H1 (cell line): ENCODE results near the gene IKZF3. TPM values are rescaled to one million over a fixed set of nuclear protein-coding genes. Genes with fewer than 3 reads are reported as not detected.

Experiments
- CTCF ChIA-PET: fragments of 300-600 bp; sonication (Branson Sonifier 250); formaldehyde crosslinking; loops from one replicate; lab custom pipeline; 2021; ENCODE audit not compliant: partially characterized antibody; lab: Charles Lee
- POLR2A ChIA-PET: fragments of 300-600 bp; sonication (Branson Sonifier 250); formaldehyde crosslinking; loops from one replicate; lab custom pipeline; 2021; ENCODE audit warnings: inconsistent platforms; ENCODE audit not compliant: partially characterized antibody; lab: Charles Lee
- DNase-seq, 2 experiments: peaks; one replicate each; pipeline versions ENCODE4 v3.0.0 to v3.0.0-alpha.2; 2010 to 2022; ENCODE audit warnings: low spot score in 2 of 2, low read depth in 1 of 2, mixed read lengths in 1 of 2
- FAIRE-seq: peaks from 2 replicates; lab custom pipeline; 2011; peaks lifted over from hg19 to GRCh38; lab: Jason Lieb, UNC
- H2AFZ ChIP-seq: 2 replicates; pipeline ENCODE4 v1.8.1; 2012; ENCODE audit warnings: low read length, inconsistent platforms
- H2AK5ac ChIP-seq: 2 replicates; pipeline ENCODE4 v1.6.1; 2013; ENCODE audit warnings: low read depth, low read length
- H2BK120ac ChIP-seq: replicated peaks from 2 replicates; pipeline ENCODE3; 2013; ENCODE audit warnings: low read depth, low read length, inconsistent platforms
- H2BK12ac ChIP-seq: 2 replicates; pipeline ENCODE4 v1.6.1; 2013; ENCODE audit warnings: low read depth, low read length
- H2BK15ac ChIP-seq: 2 replicates; pipeline ENCODE4 v1.6.1; 2013; ENCODE audit warnings: low read length
- H2BK20ac ChIP-seq: 2 replicates; pipeline ENCODE4 v1.6.1; 2013; ENCODE audit warnings: low read length
- H2BK5ac ChIP-seq: 2 replicates; pipeline ENCODE4 v1.6.1; 2013; ENCODE audit warnings: low read depth, low read length
- H3K14ac ChIP-seq: 2 replicates; pipeline ENCODE4 v1.6.1; 2013; ENCODE audit warnings: inconsistent platforms; ENCODE audit not compliant: insufficient read length
- H3K18ac ChIP-seq: 2 replicates; pipeline ENCODE4 v1.6.1; 2013; ENCODE audit warnings: low read length; ENCODE audit errors: extremely low read depth
- H3K23ac ChIP-seq: 2 replicates; pipeline ENCODE4 v1.6.1; 2013; ENCODE audit warnings: inconsistent platforms; ENCODE audit not compliant: insufficient read length
- H3K23me2 ChIP-seq: 2 replicates; pipeline ENCODE4 v1.6.1; 2013; ENCODE audit warnings: low read depth, low read length
- H3K27ac ChIP-seq: 2 replicates; pipeline ENCODE4 v1.6.1; 2011; ENCODE audit warnings: low read depth, low read length, inconsistent platforms
- H3K27me3 ChIP-seq, 4 experiments: replicated peaks in 1 of 4; 1 replicate in 1 of 4; 2 replicates in 3 of 4; pipeline versions ENCODE4 v1.6.1 to v1.8.1; 2011 to 2013; ENCODE audit warnings: low read length in 3 of 4, mild to moderate bottlenecking in 3 of 4, inconsistent platforms in 2 of 4, mixed read lengths in 2 of 4, moderate library complexity in 1 of 4; ENCODE audit not compliant: control insufficient read depth in 3 of 4, insufficient read depth in 3 of 4; ENCODE audit errors: extremely low read depth in 1 of 4
- H3K36me3 ChIP-seq, 4 experiments: 2 replicates each; pipeline versions ENCODE4 v1.6.1 to v1.8.1; 2011 to 2013; ENCODE audit warnings: mild to moderate bottlenecking in 4 of 4, low read length in 3 of 4, moderate library complexity in 2 of 4, control low read depth in 1 of 4, inconsistent platforms in 1 of 4; ENCODE audit not compliant: insufficient read depth in 4 of 4, control insufficient read depth in 2 of 4
- H3K4ac ChIP-seq: replicated peaks from 2 replicates; pipeline ENCODE3; 2013; ENCODE audit warnings: low read length, low read depth, mixed read lengths, inconsistent platforms; ENCODE audit not compliant: insufficient read length
- H3K4me1 ChIP-seq, 4 experiments: replicated peaks in 1 of 4; 1 replicate in 1 of 4; 2 replicates in 3 of 4; pipeline versions ENCODE4 v1.6.1 to v1.8.1; 2011 to 2013; ENCODE audit warnings: low read length in 3 of 4, inconsistent platforms in 2 of 4, mixed read lengths in 1 of 4; ENCODE audit not compliant: insufficient read depth in 4 of 4, control insufficient read depth in 3 of 4
- H3K4me2 ChIP-seq, 2 experiments: 2 replicates each; pipeline versions ENCODE4 v1.6.1 to v1.8.1; 2011 to 2013; ENCODE audit warnings: low read depth in 2 of 2, low read length in 2 of 2, control low read depth in 1 of 2, inconsistent platforms in 1 of 2, mild to moderate bottlenecking in 1 of 2; ENCODE audit not compliant: insufficient read depth in 1 of 2
- H3K4me3 ChIP-seq, 4 experiments: fragments of 200-600, 300-600 bp in 1 of 4; sonication (generic), shearing (Covaris generic), sonication (Bioruptor Twin) in 1 of 4; 2 replicates each; pipeline versions ENCODE4 v1.5.1 to v1.8.1; 2011 to 2016; ENCODE audit warnings: low read length in 4 of 4, low read depth in 3 of 4, control low read depth in 2 of 4, inconsistent platforms in 2 of 4, mild to moderate bottlenecking in 2 of 4, mixed read lengths in 1 of 4, moderate library complexity in 1 of 4; ENCODE audit not compliant: insufficient read depth in 2 of 4; ENCODE audit errors: extremely low read depth in 1 of 4
- H3K56ac ChIP-seq: replicated peaks from 2 replicates; pipeline ENCODE3; 2013; ENCODE audit warnings: low read depth, mild to moderate bottlenecking, mixed read lengths, low read length, inconsistent platforms; ENCODE audit not compliant: insufficient read length
- H3K79me1 ChIP-seq: 2 replicates; pipeline ENCODE4 v1.6.1; 2013; ENCODE audit warnings: low read depth, low read length, control low read depth
- H3K79me2 ChIP-seq, 2 experiments: 2 replicates each; pipeline versions ENCODE4 v1.6.1 to v1.8.1; 2012 to 2013; ENCODE audit warnings: low read length in 2 of 2, mild to moderate bottlenecking in 2 of 2, inconsistent platforms in 1 of 2; ENCODE audit not compliant: insufficient read depth in 2 of 2, control insufficient read depth in 1 of 2
- H3K9ac ChIP-seq, 4 experiments: replicated peaks in 1 of 4; 1 replicate in 1 of 4; 2 replicates in 3 of 4; pipeline versions ENCODE4 v1.6.1 to v1.8.1; 2011 to 2013; ENCODE audit warnings: low read depth in 3 of 4, low read length in 3 of 4, control low read depth in 2 of 4, mild to moderate bottlenecking in 2 of 4, moderate library complexity in 2 of 4, inconsistent platforms in 1 of 4; ENCODE audit errors: extremely low read depth in 1 of 4
- H3K9me3 ChIP-seq, 2 experiments: 2 replicates each; pipeline versions ENCODE4 v1.6.1 to v1.8.1; 2012 to 2013; ENCODE audit warnings: mild to moderate bottlenecking in 2 of 2, moderate library complexity in 2 of 2, control low read depth in 1 of 2, inconsistent platforms in 1 of 2, low read depth in 1 of 2, low read length in 1 of 2, mixed read lengths in 1 of 2; ENCODE audit not compliant: insufficient read depth in 2 of 2
- H4K20me1 ChIP-seq, 2 experiments: replicated peaks in 1 of 2; 2 replicates each; pipeline versions ENCODE3 to v1.8.1; 2011 to 2013; ENCODE audit warnings: inconsistent platforms in 2 of 2, low read length in 2 of 2, mild to moderate bottlenecking in 1 of 2; ENCODE audit not compliant: insufficient read depth in 2 of 2, control insufficient read depth in 1 of 2
- H4K5ac ChIP-seq: 2 replicates; pipeline ENCODE4 v1.6.1; 2013; ENCODE audit warnings: low read length, low read depth, mixed read lengths, inconsistent platforms; ENCODE audit not compliant: insufficient read length
- H4K8ac ChIP-seq: 2 replicates; pipeline ENCODE4 v1.8.0; 2013; ENCODE audit warnings: mild to moderate bottlenecking, moderate library complexity, low read length, inconsistent platforms; ENCODE audit not compliant: insufficient read depth; ENCODE audit errors: extremely low read depth
- H4K91ac ChIP-seq: replicated peaks from 2 replicates; pipeline ENCODE3; 2013; ENCODE audit warnings: low read length, mixed read lengths, inconsistent platforms; ENCODE audit not compliant: insufficient read length
- CHD1 ChIP-seq: IDR thresholded peaks from 2 replicates; pipeline ENCODE4 v1.6.1; 2012; ENCODE audit warnings: low read depth, low read length, improper control_type of control experiment
- HDAC2 ChIP-seq, 2 experiments: fragments of 300-600 bp in 1 of 2; sonication (generic) in 1 of 2; IDR thresholded peaks; 2 replicates each; pipeline ENCODE4 v1.6.1; 2011 to 2012; ENCODE audit warnings: low read depth in 2 of 2, low read length in 2 of 2, mild to moderate bottlenecking in 2 of 2, moderate library complexity in 2 of 2, borderline replicate concordance in 1 of 2, inconsistent platforms in 1 of 2
- MAFK ChIP-seq: IDR thresholded peaks from 2 replicates; pipeline ENCODE4 v1.6.1; 2012; ENCODE audit warnings: low read depth, mild to moderate bottlenecking, improper control_type of control experiment, low read length
- WGBS, 2 experiments: shearing (Covaris generic) in 1 of 2; methylation state at CpG; one replicate each; pipeline versions ENCODE4 v1.1.6 to v1.1.7; 2013 to 2015; ENCODE audit warnings: low lambda C conversion rate in 2 of 2, mixed read lengths in 2 of 2, inconsistent platforms in 1 of 2, low coverage in 1 of 2, missing lambda C conversion rate in 1 of 2; ENCODE audit not compliant: insufficient replicate concordance in 2 of 2, insufficient coverage in 1 of 2, insufficient read length in 1 of 2; ENCODE audit errors: extremely low coverage in 1 of 2, missing lambda C conversion rate in 1 of 2; 5-methylcytosine and 5-hydroxymethylcytosine counted together
- polyA plus RNA-seq, 7 experiments: library from polyadenylated mRNA; depleted of rRNA in 3 of 7; stranded (reverse) in 5 of 7; unstranded in 2 of 7; fragments of >200 nt in 5 of 7; fragments of 200-250 nt in 2 of 7; gene quantifications; 1 replicate in 5 of 7; 2 replicates in 1 of 7; 4 replicates in 1 of 7; pipeline versions ENCODE4 v1.2.1 to v1.2.3, GENCODE V29; 2011 to 2013; ENCODE audit warnings: missing spikeins in 2 of 7, mixed read lengths in 2 of 7
- total RNA-seq: library from RNA; stranded (reverse); fragmentation: NEBNext Ultra II Directional; extraction: Animal tissue kit (Norgen Biotek cat#: 25700); gene quantifications from 2 replicates; pipeline ENCODE4 v1.2.1, GENCODE V29; 2021
- TF ChIP-seq, protein P1 (sequence below): IDR thresholded peaks from 2 replicates; pipeline ENCODE4 v1.6.1; 2011; ENCODE audit warnings: low read depth, mild to moderate bottlenecking, low read length; ENCODE audit not compliant: insufficient read depth

Gene IKZF3
- total and polyA plus RNA-seq, 2 of the 8 experiments (the other 6 are each of a cell fraction or from before 2014, with no cell fraction given): 0.23 to 0.56 TPM

- Histone ChIP-seq H2BK20ac (no peak overlapping the region), H2BK12ac (no peak overlapping the region), H4K20me1 (no peaks in the 10 kb centered on the region), H3K4me2 (no peak overlapping the region), H2BK15ac (no peak overlapping the region), H3K9ac (no peak overlapping the region), H3K23me2 (no peaks in the 10 kb centered on the region), H4K5ac (no peak overlapping the region), H3K23ac (no peak overlapping the region), H3K27me3 (peaks cover 9 to 30% (median 19%) of the 10 kb centered on the region in 4 experiments), H3K14ac (no peak overlapping the region), H3K9me3 (no peaks in the 10 kb centered on the region), H2AK5ac (no peak overlapping the region), H2BK5ac (no peak overlapping the region), H3K18ac (no peak overlapping the region), H3K4ac (no peak overlapping the region), H3K27ac (no peak overlapping the region), H3K4me3 (no peak overlapping the region), H3K79me2 (no peaks in the 10 kb centered on the region), H3K36me3 (no peaks in the 10 kb centered on the region), H2BK120ac (no peak overlapping the region), H4K91ac (no peak overlapping the region), H3K79me1 (no peaks in the 10 kb centered on the region), H4K8ac (no peak overlapping the region), H3K56ac (no peak overlapping the region), H3K4me1 (peaks cover 0 to 3% (median 0%) of the 10 kb centered on the region in 4 experiments; a peak in 1 of 7 replicates), H2AFZ (no peak overlapping the region)
- no peak for TF ChIP-seq HDAC2 (IDR thresholded peaks at IDR 0.05; ENCODE audit: borderline replicate concordance in 1 of 2, low read depth in 2 of 2, low read length in 2 of 2)
- TF ChIP-seq, protein P1, sequence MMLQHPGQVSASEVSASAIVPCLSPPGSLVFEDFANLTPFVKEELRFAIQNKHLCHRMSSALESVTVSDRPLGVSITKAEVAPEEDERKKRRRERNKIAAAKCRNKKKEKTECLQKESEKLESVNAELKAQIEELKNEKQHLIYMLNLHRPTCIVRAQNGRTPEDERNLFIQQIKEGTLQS: no peak
- no peak for TF ChIP-seq CHD1
- TF ChIP-seq MAFK: no peak
- DNase-seq (no peak), FAIRE-seq (no peak)
- ChIA-PET POLR2A (no interaction called here), CTCF (interaction anchor here (0.8 to 1.1 kb wide), 2 partner anchors 26 to 189 kb away, joined by 3 read pairs; no protein-coding TSS in a partner anchor)
- 88% methylated on average over 5 of the region's 5 CpGs; no CpG with 5 or more reads in 1 of the 2 experiments for WGBS, 2 experiments
Measured at GRCh38 chr17:39861235-39861634, 2.9 kb downstream of the IKZF3 start.
